Stimulated activated CD8-positive, alpha-beta memory T cell treated with anti-CD3 and anti-CD28 coated beads, Interleukin-4, amount 100 ng/mL, for 48 hours (primary cell): ENCODE measurements around the gene EPYC.

Experiments
- DNase-seq: peaks from one replicate; pipeline ENCODE4 v3.0.0-alpha.2; 2020

EPYC gene, protein sequence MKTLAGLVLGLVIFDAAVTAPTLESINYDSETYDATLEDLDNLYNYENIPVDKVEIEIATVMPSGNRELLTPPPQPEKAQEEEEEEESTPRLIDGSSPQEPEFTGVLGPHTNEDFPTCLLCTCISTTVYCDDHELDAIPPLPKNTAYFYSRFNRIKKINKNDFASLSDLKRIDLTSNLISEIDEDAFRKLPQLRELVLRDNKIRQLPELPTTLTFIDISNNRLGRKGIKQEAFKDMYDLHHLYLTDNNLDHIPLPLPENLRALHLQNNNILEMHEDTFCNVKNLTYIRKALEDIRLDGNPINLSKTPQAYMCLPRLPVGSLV

DNA sequence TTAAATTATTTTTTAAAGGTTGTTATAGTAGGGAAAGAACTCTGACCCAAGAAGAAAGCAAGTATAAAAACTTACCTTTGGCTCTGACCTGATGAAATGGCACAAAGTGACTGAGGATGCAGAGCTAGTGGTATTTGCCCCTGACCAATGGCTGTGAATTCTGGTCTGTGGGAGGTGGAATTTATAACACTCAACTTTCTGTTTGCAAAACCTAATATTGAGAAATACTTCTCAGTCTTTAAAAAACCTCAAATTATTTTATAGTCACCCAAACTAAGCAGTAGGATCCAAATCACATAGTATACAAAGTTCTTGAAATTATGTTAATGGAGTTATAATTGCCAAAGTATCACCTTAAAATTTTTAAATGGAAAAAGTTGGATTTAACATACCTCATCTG lies at the start of gene EPYC:
TSS of gene EPYC (minus strand) at position 101 of the 400 bp plus-strand sequence. CDS start 2,407 bp downstream, outside the sequence.
- no peak for DNase-seq

DNA sequence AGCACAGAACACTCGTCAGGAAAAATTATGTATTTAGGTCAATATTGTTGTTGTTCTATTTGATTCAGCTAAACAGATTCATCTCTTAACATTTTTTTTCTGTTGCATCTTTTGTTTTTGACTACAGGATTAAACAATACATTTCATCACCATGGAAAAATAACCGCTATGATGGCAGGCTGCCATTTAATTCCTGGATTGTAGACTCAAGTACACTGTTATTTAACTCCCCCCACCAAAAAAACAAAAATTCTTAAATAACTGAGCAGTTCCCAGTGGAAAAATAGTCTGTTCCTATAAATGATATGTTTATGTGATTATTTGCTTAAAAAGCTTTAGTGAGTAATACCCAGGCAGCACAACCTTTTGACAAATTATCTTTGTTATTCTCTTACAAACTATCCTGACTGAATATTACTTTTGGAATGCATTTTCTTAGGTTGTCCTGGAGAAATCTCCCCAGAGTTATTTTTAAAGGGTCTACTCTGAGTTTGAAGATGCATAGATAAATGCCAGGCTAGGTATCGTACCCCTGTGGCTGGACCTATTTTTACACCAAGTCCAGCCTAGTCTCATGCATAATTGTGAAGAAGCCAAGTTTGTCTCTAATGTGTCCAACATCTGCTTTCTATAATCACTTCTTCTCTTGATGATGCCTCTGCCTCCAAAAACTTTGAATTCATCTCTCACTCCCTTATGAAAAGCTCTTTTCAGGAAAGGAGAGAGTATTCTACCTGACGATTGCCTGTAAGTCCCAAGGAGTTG lies 49.4 kb upstream of the EPYC start:
- DNase-seq: no peak

DNA sequence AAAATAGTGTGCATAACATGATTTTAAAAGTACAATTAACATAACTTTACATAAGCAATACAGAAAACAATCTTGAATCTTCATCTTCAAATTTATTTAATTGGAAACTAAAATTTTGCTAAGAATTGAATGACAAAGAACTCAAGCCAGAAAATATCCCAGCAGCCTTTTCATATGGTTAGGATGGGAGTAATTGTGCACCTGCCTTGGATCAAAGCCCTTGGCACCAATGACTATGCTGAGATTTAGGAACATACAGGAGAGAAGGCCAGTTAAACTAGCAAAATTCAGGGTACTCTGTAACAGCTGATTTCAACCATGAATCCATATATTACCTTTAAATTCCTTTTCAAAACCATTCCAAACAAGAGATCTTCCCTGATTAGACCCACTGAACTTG lies 47.3 kb upstream of the EPYC start:
- no peak for DNase-seq

DNA sequence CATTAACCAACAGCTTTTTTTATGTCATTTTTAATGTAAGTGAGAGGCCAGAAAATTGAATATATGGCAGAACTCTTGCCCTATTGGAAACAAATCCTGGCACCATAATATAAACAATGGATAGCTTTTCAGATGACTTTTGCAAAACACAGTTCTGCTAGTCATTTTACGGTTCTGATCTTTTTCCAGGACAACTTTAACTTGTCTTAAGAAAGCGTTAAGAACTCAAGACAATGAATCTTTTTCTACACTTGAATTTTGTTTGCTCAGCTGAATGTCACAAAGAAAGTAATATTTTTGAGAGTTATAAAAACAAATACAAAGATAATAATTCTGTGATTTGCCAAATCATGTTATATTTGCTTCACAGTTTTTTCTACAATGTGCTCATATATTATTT lies 39.8 kb upstream of the EPYC start:
- no peak for DNase-seq

DNA sequence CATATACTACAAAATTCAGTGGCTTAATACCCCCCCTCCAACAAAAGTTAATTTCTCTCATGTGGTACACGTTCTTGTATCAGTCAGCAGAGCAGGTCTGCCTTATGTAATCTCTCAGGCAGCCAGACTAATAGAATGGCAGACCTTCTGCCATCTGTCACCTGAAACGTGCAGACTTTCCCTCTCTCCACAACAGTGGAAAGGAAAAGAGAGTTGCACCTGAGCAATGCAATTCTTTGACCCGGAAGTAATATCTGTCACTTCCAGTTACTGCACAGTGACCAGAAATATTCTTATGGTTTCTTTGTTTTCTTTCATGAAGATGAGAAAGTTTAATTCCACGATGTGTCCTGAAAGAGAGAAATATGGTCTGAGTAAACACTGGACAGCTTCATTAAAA lies 38.6 kb upstream of the EPYC start:
- DNase-seq: no peak

DNA sequence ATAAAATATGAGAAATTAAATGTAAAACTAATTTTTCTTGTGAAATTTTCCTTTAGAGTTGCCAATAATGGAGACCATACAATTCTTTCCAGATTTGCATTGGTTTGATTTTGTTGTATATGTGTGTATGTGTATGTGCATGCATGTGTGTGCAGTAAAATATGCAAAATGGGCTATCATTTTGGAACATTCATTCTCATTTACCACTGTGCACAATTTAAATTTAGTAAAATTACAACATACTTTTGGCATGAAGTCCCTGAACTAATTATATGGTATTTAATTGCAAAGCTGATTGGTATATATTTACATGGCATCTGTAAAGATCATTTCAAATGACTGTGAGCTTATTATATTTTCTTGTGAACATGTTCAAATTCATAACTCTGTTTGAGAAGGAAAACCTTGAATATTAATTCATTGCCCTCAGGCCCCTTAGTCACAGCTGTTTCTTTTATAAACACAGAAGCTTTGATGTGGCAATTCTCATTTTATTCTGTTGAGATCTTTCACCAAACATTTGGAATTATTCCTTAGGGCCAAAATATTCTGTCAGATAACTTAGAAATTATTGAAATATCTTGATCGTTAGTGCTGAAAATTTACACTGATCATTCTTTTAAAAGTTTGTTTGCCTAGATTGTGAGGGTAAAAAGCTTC lies 35.5 kb upstream of the EPYC start:
- no peak for DNase-seq

DNA sequence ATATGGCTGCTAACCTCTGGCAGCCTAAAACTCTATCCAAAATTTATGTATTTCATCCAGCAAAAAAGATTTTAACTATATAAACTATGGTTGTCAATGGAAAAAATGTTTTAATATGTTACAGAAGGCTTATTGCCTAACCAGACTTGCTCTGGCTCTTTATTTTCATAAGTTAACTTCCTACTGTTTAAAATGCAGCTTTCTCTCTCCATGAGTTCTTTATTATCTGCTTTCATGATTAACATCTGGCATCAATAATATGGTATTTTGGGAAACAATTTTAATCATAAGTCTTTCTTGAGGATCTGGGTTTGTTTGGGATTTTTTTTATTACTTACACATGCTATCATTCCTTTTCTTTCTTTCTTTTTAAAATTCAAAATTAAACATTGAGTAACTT lies 32.5 kb upstream of the EPYC start:
- no peak for DNase-seq

DNA sequence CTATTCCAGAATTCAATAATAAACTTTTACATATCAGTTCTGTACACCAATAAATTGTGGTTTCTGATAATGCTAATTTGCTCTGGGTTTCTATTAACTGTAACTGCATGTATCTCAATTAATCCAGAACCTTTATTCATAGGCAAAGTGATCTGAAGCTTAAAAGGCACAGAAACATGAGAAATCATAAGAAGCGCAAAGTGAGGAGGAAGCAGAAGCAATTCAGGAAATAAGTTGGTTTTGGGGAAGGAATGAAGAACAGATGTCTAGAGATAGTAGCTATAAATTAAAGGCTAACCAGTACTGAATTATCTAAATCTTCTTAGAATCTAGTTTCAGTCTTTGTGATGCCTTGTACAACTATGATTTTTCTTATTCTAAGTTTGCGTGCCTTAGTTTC lies 28.5 kb upstream of the EPYC start:
- no peak for DNase-seq

DNA sequence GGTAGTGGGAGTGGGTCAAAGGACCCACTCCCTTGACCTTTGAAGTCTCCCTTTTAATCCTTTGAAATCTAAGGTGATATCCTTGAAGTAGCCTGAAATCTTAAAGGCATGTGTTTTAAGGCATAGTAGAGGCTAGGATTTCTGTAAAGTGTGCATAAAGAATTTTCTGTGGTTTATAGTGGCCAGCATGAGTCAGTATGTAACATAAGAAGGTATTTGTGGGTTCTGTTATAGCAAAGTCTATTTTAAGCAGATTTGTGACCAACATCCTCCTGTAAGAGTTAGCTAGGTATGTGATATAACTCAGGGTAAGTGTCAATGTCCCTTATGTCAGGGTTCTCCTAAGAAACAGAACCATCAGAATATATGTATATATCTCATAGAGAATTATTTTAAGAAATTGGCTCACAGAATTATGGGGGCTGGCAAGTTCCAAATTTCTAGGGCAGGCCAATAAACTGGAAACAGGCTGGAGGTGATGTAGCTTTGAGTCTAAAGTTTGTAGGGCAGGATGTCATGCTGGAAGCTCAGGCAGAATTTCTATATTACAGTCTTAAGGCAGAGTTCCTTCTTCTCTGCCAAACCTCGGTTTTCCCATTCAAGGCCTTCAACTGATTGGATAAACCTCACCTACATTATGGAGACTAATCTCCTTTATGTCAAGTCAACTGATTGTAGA lies 18.7 kb upstream of the EPYC start:
- DNase-seq: no peak

DNA sequence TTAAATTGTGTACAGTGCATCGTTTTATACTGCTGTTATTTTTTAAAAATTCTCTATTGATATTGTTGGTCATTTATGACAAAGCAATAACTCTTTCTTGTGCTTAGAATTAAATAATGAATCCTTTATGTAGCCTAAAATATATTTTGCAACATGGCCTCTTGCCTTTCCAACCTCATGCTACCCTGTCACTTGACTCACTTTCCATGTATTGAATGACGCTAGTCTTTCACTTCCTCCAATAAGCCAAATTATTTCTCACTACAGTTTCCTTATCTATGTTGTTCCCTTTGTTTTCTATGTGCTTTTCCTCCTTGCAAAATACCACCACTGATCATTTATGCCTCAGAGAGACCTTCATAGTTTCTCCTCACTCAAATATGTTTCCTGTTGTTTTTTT lies 16.3 kb upstream of the EPYC start:
- DNase-seq: no peak

DNA sequence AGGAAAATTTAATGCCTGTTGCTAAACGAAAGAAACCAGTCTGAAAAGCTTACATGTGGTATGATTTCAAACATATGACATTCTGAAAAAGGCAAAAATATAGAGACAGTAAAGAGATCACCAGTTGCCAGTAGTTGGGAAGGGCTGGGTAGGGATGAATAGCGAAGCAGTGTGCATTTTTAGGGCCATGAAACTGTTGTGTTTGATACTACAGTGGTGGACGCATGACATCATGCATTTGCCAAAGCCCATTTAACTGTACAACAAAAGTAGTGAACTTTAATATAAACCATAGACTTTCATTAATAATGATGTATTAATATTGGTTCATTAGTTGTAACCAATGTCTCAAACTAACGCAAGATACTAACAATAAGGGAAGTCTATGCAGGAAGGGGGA lies 14.7 kb upstream of the EPYC start:
- no peak for DNase-seq

DNA sequence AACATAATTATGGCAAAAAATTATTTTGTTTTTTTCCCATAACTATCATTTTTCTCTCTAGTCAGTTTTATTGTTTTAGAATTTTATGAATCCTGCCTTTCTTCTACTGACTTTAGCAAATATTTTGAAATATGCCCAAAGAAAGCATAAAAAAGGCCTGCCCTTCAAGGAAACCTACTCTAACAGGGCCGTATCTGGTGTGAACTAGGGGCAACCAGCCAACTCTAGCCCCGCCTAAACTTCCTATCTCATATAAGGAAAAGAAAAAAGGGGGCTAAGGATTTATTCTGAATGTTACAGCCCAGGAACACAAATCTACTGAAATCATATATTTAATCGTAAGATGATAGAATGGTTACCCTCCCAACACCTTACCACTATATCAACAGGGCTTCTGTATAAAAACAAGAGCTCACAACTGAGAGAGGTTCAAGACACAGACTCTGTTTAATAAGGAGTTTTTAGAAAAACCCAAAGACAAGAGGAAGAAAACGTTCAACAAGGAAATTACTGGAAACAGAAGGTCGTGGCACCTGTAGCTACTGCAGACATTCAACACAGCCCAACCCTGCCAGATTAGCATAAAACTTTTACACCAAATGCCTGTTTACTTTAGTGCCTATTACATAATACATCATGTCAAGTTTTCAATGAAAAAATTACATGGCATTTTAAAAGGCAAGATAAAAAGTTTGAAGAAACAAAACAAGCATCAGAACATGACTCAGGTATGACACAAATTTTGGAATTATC lies 12.9 kb upstream of the EPYC start:
- DNase-seq: no peak

DNA sequence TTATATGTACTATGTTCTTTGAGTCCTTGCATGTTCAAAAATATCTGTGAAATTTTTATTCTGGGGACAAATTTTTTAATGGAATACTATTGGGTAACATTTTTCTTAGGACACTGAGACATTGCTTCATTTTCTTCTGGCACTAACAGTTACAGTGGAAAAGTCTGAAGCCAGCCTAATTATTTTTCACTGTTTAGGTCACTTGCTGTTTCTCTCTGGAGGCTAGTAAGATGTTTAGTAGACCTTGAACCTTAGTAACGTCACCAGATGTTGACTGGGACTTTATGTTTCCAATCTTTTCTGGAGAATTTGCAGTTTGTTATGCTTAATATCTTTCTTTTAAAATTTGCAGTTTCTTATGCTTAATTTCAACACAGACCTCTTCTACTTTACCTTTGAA lies 12.3 kb upstream of the EPYC start:
- no peak for DNase-seq

DNA sequence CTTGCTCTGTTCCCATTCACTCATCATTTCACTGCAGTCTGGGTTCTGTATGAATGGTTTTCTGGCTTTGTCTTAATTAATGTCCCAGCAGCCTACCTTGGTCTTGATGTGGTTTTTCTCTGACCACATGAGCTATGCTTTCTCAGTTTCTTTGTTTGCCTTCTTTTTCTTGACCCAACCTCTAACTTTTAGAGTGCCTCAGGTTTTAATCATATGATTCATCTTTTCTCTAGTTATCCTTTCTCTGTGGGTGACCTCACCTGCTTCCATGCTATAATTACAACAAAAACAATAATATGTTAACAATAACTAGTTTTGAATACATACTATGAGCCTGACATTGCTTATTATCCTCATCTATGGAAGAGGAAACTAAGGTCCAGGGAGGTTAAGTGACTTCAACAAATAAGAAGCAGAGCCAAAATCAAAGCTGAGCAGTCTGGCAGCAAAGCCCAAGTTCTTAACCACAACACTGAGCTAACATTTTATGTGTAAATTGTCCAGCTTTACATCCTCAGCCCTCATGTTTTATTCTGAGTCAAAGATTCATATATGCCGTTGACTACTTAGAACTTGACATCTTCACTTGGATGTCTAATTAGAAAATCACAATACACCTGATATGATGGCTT lies 4.7 kb upstream of the EPYC start:
- no peak for DNase-seq

DNA sequence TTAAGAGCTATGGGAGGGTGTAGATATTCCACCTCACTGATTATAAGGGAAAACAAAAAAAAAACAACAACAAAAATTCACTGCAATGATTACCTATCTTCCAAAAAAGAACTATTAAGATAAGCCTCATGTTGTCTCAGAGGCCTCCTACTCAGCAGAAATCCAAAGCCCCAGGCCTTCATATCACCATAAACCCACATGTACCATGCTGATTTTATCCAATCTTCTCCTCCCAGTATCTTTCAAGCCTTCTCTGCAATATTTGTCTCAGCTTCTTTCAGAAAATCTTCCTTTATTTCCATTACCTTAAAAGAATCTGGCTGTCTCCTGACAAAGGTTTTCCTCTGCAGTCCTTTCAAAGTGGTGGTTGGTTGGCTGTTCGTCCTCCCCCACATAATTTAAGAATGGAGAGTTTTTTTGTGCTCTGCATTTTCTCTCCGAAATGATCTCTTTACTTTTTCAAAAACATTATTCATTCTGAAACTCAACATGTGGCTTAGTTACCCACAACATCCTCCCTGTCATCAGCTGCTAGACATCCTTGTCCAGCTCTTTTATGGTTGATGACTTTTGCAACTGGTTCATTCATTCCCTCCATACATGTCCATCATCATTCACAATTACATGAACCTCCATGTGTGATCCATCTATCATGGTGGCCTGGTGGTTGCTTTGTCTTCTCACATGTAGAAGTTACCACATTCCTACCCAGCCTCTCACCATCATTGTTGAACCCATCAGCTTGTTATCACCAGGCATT lies 2.9 kb upstream of the EPYC start:
- DNase-seq: no peak

DNA sequence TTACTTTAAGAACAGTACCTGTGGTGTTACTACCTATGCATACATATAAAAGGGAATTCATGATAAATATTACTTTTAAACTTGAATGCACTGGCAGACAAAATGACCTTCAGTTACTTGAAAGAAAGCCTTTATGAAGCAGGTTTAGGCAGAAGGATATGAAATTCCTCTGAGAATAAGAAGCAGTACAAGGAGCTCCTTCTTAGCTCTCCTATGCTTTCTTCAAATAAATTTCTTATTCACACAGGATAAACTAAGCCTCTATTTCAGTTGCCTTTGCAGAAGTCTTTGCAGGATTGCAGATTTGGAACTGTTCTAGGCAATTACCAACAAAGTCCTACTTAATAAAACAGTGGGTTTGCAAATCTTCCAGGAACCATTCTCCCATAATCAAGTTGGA lies 1.0 kb downstream of the EPYC start:
- no peak for DNase-seq

DNA sequence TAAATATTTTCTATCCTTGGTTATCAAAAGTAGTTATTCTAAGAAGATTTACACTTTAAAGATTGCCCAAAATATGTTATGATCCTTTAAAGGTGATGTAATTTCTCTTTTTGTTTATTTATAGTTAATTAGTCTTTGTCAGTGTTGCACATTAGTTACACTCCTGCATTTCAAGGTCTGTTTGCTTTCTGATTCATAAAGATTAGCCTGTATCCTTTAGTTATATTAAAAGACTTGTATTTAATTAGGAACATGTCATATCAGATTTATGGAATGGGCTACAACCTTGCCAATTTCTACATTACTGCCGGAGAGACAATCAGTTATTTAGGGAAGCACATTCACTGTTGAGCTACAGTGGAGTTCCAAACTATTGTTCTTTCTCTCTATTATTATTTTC lies 3.5 kb downstream of the EPYC start:
- DNase-seq: no peak

DNA sequence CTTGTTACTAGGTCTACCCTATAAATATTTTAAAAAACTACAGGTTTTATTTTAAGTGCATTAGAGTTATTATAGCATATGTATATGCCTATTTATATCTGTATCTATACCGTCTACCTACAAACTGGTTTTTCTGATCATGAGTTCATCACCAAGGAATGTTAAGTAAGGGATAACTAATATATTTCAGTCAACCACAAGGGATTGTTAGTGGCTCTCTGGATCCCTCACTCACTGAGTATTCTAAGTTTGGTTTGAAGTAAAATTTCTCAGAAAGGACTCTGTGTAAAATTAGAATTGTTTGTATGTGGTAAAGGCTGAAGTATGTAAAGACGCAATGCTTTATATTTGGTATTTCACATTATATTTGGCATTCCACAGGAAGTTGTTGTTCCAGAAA lies 4.8 kb downstream of the EPYC start:
- DNase-seq: no peak

DNA sequence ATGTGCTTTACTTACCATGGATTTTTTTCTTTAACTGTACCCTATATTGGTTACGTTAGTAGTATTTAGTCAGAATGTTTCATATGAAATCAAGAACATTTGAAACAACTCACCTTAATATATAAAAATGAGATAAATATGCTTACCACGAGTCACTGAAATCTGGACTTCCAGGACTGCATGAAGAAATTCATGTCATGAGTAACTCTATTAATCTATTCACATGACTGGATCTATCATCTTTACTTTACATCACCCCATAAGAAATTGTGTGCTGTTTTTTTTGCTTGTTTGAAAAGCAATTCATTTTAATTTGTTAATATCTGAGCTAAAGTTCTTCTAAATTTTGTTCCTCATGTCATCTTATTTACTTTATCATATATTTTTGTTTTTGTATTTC lies 5.2 kb downstream of the EPYC start:
- DNase-seq: no peak

DNA sequence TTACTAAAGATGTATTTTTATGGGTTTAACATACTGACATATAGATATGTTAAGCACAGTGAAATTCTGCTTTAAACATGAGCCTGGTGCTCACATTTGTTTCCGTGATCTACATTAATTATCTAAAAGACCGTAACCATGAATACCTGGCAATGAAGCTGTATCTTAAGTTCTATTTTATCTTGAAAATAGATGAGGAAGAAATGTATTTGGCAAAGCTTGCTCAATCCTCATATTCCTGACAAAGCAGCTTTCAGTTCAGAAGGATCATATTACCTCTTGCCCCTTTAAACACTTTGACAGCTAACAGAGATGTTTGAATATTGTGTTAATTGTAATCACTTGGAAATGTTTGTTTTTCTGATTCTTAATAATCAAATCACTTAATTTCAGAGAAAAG lies 9.8 kb downstream of the EPYC start:
- DNase-seq: no peak

DNA sequence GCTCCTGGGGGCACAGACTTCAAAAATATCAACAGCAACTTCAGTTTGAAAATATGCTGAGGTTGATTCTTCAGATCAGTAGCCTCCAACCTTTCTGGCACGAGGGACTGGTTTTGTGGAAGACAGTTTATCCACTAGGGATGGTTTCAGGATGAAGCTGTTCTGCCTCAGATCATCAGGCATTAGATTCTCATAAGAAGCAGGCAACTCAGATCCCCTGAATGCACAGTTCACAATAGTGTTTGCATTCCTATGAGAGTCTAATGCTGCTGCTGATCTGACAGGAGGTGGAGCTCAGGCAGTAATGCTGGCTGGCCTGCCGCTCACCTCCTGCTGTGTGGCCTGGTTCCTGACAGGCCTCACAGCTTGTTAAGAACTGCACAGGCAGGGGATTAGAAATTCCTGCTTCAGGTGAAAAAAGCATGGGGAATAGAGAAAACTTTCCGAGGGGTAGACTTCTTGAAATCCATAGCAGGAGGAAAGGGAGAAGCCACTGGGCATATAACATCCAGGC lies 12.8 kb downstream of the EPYC start:
- DNase-seq: no peak
